Measurements from ENCODE around the gene NTRK3.

DNA sequence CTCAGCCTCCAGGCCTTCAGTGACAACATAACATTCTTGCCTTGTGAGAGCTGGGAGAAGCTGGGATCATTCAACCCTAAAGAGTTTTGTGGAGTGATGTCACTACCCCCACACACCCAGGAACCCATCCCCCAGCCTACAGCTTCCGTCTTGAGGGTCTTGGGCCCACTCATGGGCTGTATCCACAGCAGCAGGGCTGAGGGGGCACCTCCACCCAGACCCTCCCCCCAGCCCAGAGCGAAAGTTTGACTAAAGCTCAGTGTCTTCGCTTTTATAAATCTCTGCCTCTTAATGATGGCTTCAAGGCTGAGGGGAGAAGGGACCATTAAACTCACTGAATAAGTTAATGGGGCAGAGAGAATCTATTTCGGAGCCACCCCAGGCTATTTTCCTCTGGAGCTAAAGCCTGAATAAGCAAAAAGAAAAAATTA, 23.8 kb downstream of the NTRK3 start:
- TF ChIP-seq, protein P1, sequence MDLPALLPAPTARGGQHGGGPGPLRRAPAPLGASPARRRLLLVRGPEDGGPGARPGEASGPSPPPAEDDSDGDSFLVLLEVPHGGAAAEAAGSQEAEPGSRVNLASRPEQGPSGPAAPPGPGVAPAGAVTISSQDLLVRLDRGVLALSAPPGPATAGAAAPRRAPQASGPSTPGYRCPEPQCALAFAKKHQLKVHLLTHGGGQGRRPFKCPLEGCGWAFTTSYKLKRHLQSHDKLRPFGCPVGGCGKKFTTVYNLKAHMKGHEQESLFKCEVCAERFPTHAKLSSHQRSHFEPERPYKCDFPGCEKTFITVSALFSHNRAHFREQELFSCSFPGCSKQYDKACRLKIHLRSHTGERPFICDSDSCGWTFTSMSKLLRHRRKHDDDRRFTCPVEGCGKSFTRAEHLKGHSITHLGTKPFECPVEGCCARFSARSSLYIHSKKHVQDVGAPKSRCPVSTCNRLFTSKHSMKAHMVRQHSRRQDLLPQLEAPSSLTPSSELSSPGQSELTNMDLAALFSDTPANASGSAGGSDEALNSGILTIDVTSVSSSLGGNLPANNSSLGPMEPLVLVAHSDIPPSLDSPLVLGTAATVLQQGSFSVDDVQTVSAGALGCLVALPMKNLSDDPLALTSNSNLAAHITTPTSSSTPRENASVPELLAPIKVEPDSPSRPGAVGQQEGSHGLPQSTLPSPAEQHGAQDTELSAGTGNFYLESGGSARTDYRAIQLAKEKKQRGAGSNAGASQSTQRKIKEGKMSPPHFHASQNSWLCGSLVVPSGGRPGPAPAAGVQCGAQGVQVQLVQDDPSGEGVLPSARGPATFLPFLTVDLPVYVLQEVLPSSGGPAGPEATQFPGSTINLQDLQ (CRISPR knock-in tag; IDR thresholded peaks at IDR 0.05), result no peak
- TF ChIP-seq, protein P2, sequence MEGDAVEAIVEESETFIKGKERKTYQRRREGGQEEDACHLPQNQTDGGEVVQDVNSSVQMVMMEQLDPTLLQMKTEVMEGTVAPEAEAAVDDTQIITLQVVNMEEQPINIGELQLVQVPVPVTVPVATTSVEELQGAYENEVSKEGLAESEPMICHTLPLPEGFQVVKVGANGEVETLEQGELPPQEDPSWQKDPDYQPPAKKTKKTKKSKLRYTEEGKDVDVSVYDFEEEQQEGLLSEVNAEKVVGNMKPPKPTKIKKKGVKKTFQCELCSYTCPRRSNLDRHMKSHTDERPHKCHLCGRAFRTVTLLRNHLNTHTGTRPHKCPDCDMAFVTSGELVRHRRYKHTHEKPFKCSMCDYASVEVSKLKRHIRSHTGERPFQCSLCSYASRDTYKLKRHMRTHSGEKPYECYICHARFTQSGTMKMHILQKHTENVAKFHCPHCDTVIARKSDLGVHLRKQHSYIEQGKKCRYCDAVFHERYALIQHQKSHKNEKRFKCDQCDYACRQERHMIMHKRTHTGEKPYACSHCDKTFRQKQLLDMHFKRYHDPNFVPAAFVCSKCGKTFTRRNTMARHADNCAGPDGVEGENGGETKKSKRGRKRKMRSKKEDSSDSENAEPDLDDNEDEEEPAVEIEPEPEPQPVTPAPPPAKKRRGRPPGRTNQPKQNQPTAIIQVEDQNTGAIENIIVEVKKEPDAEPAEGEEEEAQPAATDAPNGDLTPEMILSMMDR (CRISPR knock-in tag; IDR thresholded peaks at IDR 0.05), result no peak
- no peak for TF ChIP-seq CHD2 (IDR thresholded peaks at IDR 0.05; ENCODE audit: low read depth, low read length)
- no peak for TF ChIP-seq MYC (CRISPR knock-in tag; IDR thresholded peaks at IDR 0.05; ENCODE audit: borderline replicate concordance)
- TF ChIP-seq NFIC (IDR thresholded peaks at IDR 0.05; ENCODE audit: low read length), result no peak
- TF ChIP-seq HMG20A (CRISPR knock-in tag; IDR thresholded peaks at IDR 0.05; ENCODE audit: borderline replicate concordance), result no peak
- no peak for TF ChIP-seq TAF1 (CRISPR knock-in tag; IDR thresholded peaks at IDR 0.05)
- TF ChIP-seq MAFK (conservative IDR thresholded peaks at IDR 0.05 in 1 of 2, IDR thresholded peaks at IDR 0.05 in 1 of 2; ENCODE audit: low read length in 2 of 2), result no peak
- no peak for TF ChIP-seq SIN3A (IDR thresholded peaks at IDR 0.05; ENCODE audit: borderline replicate concordance, low read depth, low read length)
- TF ChIP-seq NFYB (CRISPR knock-in tag; IDR thresholded peaks at IDR 0.05), result no peak
- TF ChIP-seq POLR2A (IDR thresholded peaks at IDR 0.05; ENCODE audit: insufficient read depth in 1 of 2, low read depth in 2 of 2, low read length in 2 of 2), result no peak
- TF ChIP-seq BHLHE40 (IDR thresholded peaks at IDR 0.05; ENCODE audit: low read length), result no peak
